Lower lobe of right lung (tissue), 2 donors: ENCODE data around the gene ZDHHC18. TPM values are rescaled to one million over a fixed set of nuclear protein-coding genes. Genes with fewer than 3 reads are reported as not detected.

Source experiments
- ATAC-seq, 2 donors: fragments of 200-7000 bp; cut with Tn5 transposase; one replicate each; pipeline ENCODE4 v1.9.1; 2020 to 2022; ENCODE audit warnings: mild to moderate bottlenecking in 2 of 2, moderate library complexity in 2 of 2
- DNase-seq: peaks from one replicate; pipeline ENCODE4 v3.0.0-alpha.2; 2020
- H3K27ac ChIP-seq: fragments of 200-600 bp; one replicate; pipeline ENCODE4 v1.8.0; 2022
- H3K27me3 ChIP-seq: fragments of 200-600 bp; one replicate; pipeline ENCODE4 v1.8.0; 2022; ENCODE audit warnings: low read depth
- H3K36me3 ChIP-seq: fragments of 200-600 bp; one replicate; pipeline ENCODE4 v1.8.0; 2022; ENCODE audit warnings: mild to moderate bottlenecking
- H3K4me1 ChIP-seq: fragments of 200-600 bp; one replicate; pipeline ENCODE4 v1.8.0; 2022
- H3K4me3 ChIP-seq: fragments of 200-600 bp; one replicate; pipeline ENCODE4 v1.8.0; 2022; ENCODE audit warnings: mild to moderate bottlenecking
- H3K9me3 ChIP-seq: fragments of 200-600 bp; one replicate; pipeline ENCODE4 v1.8.0; 2022
- intact Hi-C: fragments of 100-400 bp; cut with DNase I; formaldehyde crosslinking; loops from one replicate; pipeline ENCODE4 v1.11.0; 2022
- total RNA-seq: library from RNA; stranded (reverse); fragmentation: NEBNext Ultra II Directional; extraction: Animal tissue kit (Norgen Biotek cat#: 25700); gene quantifications from one replicate; pipeline ENCODE4 v1.2.1, GENCODE V29; 2021
- TF ChIP-seq, protein P1 (sequence below): fragments of 200-600 bp; IDR thresholded peaks from one replicate; pipeline ENCODE4 v1.8.0; 2022; ENCODE audit warnings: antibody characterized with exemption, mild to moderate bottlenecking
- donor health status: DM: no; HTN: yes; CAD: no; lungs with severe emphysema.

Gene ZDHHC18
- total RNA-seq, 1 donor from 2014 or later, result 29.1 TPM

- ATAC-seq, result no peak
- peaks cover 73% of the 10 kb centered on the region for H3K36me3 ChIP-seq
- no peak overlapping the region for H3K27ac ChIP-seq
- DNase-seq, result no peak
- TF ChIP-seq, protein P1, sequence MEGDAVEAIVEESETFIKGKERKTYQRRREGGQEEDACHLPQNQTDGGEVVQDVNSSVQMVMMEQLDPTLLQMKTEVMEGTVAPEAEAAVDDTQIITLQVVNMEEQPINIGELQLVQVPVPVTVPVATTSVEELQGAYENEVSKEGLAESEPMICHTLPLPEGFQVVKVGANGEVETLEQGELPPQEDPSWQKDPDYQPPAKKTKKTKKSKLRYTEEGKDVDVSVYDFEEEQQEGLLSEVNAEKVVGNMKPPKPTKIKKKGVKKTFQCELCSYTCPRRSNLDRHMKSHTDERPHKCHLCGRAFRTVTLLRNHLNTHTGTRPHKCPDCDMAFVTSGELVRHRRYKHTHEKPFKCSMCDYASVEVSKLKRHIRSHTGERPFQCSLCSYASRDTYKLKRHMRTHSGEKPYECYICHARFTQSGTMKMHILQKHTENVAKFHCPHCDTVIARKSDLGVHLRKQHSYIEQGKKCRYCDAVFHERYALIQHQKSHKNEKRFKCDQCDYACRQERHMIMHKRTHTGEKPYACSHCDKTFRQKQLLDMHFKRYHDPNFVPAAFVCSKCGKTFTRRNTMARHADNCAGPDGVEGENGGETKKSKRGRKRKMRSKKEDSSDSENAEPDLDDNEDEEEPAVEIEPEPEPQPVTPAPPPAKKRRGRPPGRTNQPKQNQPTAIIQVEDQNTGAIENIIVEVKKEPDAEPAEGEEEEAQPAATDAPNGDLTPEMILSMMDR, result no peak
- no peaks in the 10 kb centered on the region for H3K9me3 ChIP-seq
- H3K4me1 ChIP-seq, result peaks cover 21% of the 10 kb centered on the region
- intact Hi-C loops, result no loop called here
- H3K4me3 ChIP-seq, result no peak overlapping the region
- H3K27me3 ChIP-seq, result no peaks in the 10 kb centered on the region
Observed at GRCh38 chr1:26888231-26888630, 61.7 kb downstream of the ZDHHC18 start.

DNA sequence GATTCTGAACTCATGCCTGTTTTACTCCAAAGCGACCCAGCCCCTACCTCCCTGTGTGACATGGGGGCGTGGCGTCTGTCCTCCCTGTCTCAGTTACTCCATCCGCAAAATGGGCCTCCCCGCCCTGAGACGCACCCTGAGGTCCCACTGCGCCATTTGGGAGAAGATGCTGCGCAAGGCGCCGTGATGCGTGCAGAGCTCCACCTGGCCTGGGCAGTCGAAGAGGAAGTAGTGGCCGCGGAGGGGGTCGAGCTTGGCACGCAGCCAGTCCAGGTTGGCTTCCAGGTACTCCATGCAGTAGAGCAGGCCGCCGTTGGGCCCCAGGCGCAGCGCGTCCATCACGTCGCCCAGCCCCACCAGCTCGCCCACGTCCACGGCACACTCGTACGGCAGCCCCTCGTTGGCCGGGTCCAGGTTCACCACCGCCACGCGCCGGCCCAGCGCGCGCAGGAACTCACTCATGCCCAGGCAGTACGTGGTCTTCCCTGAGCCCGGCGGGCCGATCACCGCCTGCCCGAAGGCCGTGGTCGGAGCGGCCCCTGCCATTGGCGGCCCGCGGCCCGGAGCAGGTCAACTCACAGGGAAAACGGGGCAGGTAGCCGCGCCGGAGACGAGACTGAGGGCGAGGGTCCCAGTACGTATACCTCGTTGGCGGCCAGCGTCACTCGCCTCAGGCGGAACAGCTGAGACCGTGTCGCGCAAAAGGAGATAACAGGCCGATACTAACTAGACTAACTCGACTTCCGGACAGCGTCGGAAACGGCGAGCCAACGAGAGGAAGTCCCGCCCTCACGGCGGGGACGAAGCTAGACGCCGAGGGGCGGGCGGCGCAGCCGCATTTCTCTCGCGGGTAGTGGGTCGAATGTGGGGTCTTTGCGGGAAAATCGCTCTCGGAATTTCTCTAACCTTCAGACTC, 63.3 kb downstream of the ZDHHC18 start, which contains the start of gene GPN2:
Gene GPN2 (minus strand): TSS at position 733 of the 916 bp plus-strand sequence. CDS start 187 bp downstream, at position 546.
- H3K27me3 ChIP-seq, result no peaks in the 10 kb centered on the region
- peak within 1 kb of the TSS; percentile 85 for H3K4me3 ChIP-seq
- peaks cover 21% of the 10 kb centered on the region for H3K4me1 ChIP-seq
- intact Hi-C loops, result no loop called here
- peak within 1 kb of the TSS; percentile 89 for H3K27ac ChIP-seq
- TF ChIP-seq, protein P1, result no peak
- peaks cover 73% of the 10 kb centered on the region for H3K36me3 ChIP-seq
- DNase-seq, result peak; percentile 88
- H3K9me3 ChIP-seq, result no peaks in the 10 kb centered on the region
- ATAC-seq, result peak; percentile 94 to 98

- H3K27ac ChIP-seq, result peak overlapping the region; percentile 89
- intact Hi-C loops, result no loop called here
- H3K9me3 ChIP-seq, result no peaks in the 10 kb centered on the region
- peak overlapping the region; percentile 85 for H3K4me3 ChIP-seq
- ATAC-seq (peak; percentile 47 to 61), DNase-seq (no peak)
- TF ChIP-seq, protein P1, result no peak
- H3K4me1 ChIP-seq, result peaks cover 21% of the 10 kb centered on the region
- peaks cover 73% of the 10 kb centered on the region for H3K36me3 ChIP-seq
- H3K27me3 ChIP-seq, result no peaks in the 10 kb centered on the region
Observed at GRCh38 chr1:26890467-26890796, 63.9 kb downstream of the ZDHHC18 start.

DNA sequence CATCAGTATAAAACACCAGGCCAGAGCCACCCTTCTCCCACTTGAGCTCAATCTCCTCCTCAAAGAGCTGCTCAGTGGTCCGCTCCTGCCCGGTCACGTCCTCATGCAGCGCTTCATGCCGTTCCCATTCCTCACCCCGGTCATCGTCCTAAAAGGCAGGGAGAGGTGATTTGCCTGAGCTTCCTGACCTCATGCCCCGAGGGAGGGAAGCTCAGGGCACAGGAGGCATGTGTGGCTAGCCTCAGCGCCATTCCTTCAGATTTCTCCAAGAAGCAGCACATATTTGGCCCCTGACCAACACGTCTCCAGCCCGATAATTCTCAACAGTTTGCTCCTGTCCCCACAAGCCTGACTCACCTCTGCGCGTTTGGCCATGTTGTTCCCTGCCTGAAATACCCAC, 67.8 kb downstream of the ZDHHC18 start:
- Histone ChIP-seq H3K27ac (no peak overlapping the region), H3K36me3 (peaks cover 68% of the 10 kb centered on the region), H3K27me3 (no peaks in the 10 kb centered on the region), H3K9me3 (no peaks in the 10 kb centered on the region), H3K4me3 (no peak overlapping the region), H3K4me1 (peaks cover 23% of the 10 kb centered on the region)
- intact Hi-C loops, result no loop called here
- TF ChIP-seq, protein P1, result no peak
- ATAC-seq (no peak), DNase-seq (no peak)

- H3K4me1 ChIP-seq, result peaks cover 23% of the 10 kb centered on the region
- TF ChIP-seq, protein P1, result no peak
- H3K36me3 ChIP-seq, result peaks cover 61% of the 10 kb centered on the region
- no peak overlapping the region for H3K4me3 ChIP-seq
- intact Hi-C loops, result no loop called here
- no peak for DNase-seq
- no peaks in the 10 kb centered on the region for H3K27me3 ChIP-seq
- H3K9me3 ChIP-seq, result no peaks in the 10 kb centered on the region
- no peak for ATAC-seq
- H3K27ac ChIP-seq, result no peak overlapping the region
Observed at GRCh38 chr1:26897351-26897750, 70.9 kb downstream of the ZDHHC18 start.
